Endothelial cell of umbilical vein (primary cell): Measurements from ENCODE around the gene MRTFA. TPM values are rescaled to one million over a fixed set of nuclear protein-coding genes. Genes with fewer than 3 reads are reported as not detected.

Experiments
- BruUV-seq: library from RNA; stranded (reverse); fragments of 400-500 nt; replicated peaks from 2 replicates; lab custom pipeline; 2021; lab: Mats Ljungman, UMichigan
- CTCF ChIA-PET: fragments of 300-600, 350-600 bp; sonication (Branson Sonifier 250); formaldehyde crosslinking; loops from one replicate; lab custom pipeline; 2021; ENCODE audit warnings: antibody characterized with exemption, inconsistent platforms; lab: Charles Lee
- POLR2A ChIA-PET: fragments of 300-600, 350-600 bp; sonication (Branson Sonifier 250); formaldehyde crosslinking; loops from one replicate; lab custom pipeline; 2021; ENCODE audit warnings: antibody characterized with exemption, inconsistent platforms; lab: Charles Lee
- DNase-seq: peaks from one replicate; pipeline ENCODE4 v3.0.0-alpha.2; 2011; ENCODE audit warnings: low read depth, low spot score
- FAIRE-seq: peaks from 2 replicates; lab custom pipeline; 2011; peaks lifted over from hg19 to GRCh38; lab: Jason Lieb, UNC
- H2AFZ ChIP-seq: 2 replicates; pipeline ENCODE4 v1.6.0; 2012; ENCODE audit warnings: low read depth, low read length, control low read depth, inconsistent platforms
- H3K27ac ChIP-seq: 2 replicates; pipeline ENCODE4 v1.5.1; 2011; ENCODE audit warnings: low read depth, mild to moderate bottlenecking, control low read depth, low read length, moderate library complexity; ENCODE audit not compliant: insufficient read depth
- H3K27me3 ChIP-seq, 2 experiments: 2 replicates each; pipeline versions ENCODE4 v1.6.0 to v1.6.1; 2011; ENCODE audit warnings: low read length in 2 of 2, mixed read lengths in 1 of 2; ENCODE audit not compliant: control insufficient read depth in 2 of 2, insufficient read depth in 2 of 2
- H3K36me3 ChIP-seq, 2 experiments: 2 replicates in 1 of 2; 3 replicates in 1 of 2; pipeline ENCODE4 v1.5.1; 2011; ENCODE audit warnings: low read length in 2 of 2, mild to moderate bottlenecking in 1 of 2, moderate library complexity in 1 of 2; ENCODE audit not compliant: control insufficient read depth in 2 of 2, insufficient read depth in 2 of 2; ENCODE audit errors: extremely low read depth in 1 of 2
- H3K4me1 ChIP-seq: 3 replicates; pipeline ENCODE4 v1.5.1; 2011; ENCODE audit warnings: mild to moderate bottlenecking, low read length; ENCODE audit not compliant: control insufficient read depth, insufficient read depth; ENCODE audit errors: extremely low read depth
- H3K4me2 ChIP-seq: 2 replicates; pipeline ENCODE4 v1.6.1; 2011; ENCODE audit warnings: low read length, control low read depth, mixed read lengths; ENCODE audit not compliant: insufficient read depth
- H3K4me3 ChIP-seq, 3 experiments: fragments of 200-600 bp in 1 of 3; sonication (generic), shearing (Covaris generic) in 1 of 3; replicated peaks in 1 of 3; 2 replicates each; pipeline ENCODE4 v1.5.1; 2011 to 2016; ENCODE audit warnings: control low read depth in 3 of 3, low read length in 3 of 3, mild to moderate bottlenecking in 2 of 3, inconsistent platforms in 1 of 3, low read depth in 1 of 3, moderate library complexity in 1 of 3; ENCODE audit not compliant: insufficient read depth in 1 of 3
- H3K79me2 ChIP-seq: 2 replicates; pipeline ENCODE4 v1.6.0; 2012; ENCODE audit warnings: low read length, inconsistent platforms; ENCODE audit not compliant: control insufficient read depth, insufficient read depth
- H3K9ac ChIP-seq: replicated peaks from 2 replicates; pipeline ENCODE3; 2011; ENCODE audit warnings: low read length, control low read depth; ENCODE audit not compliant: insufficient read depth; ENCODE audit errors: extremely low read depth
- H3K9me1 ChIP-seq: replicated peaks from 3 replicates; pipeline ENCODE4 v1.6.0; 2011; ENCODE audit warnings: mild to moderate bottlenecking, low read length; ENCODE audit not compliant: control insufficient read depth, insufficient read depth; ENCODE audit errors: extremely low read depth
- H3K9me3 ChIP-seq: replicated peaks from 2 replicates; pipeline ENCODE4 v1.5.1; 2012; ENCODE audit warnings: low read length, inconsistent platforms; ENCODE audit not compliant: control insufficient read depth, insufficient read depth
- H4K20me1 ChIP-seq: replicated peaks from 2 replicates; pipeline ENCODE3; 2011; ENCODE audit warnings: mild to moderate bottlenecking, low read length; ENCODE audit not compliant: control insufficient read depth, insufficient read depth; ENCODE audit errors: extremely low read depth
- EZH2 ChIP-seq: IDR thresholded peaks from 2 replicates; pipeline ENCODE4 v1.6.1; 2012; ENCODE audit warnings: borderline replicate concordance, low read depth, mild to moderate bottlenecking, moderate library complexity, low read length, inconsistent platforms; ENCODE audit not compliant: severe bottlenecking
- FOS ChIP-seq: IDR thresholded peaks from 2 replicates; pipeline ENCODE4 v1.6.1; 2011; ENCODE audit warnings: mild to moderate bottlenecking, low read length, moderate library complexity, borderline replicate concordance; ENCODE audit not compliant: insufficient read depth
- GATA2 ChIP-seq: IDR thresholded peaks from 2 replicates; pipeline ENCODE4 v1.7.0; 2011; ENCODE audit warnings: low read depth, mild to moderate bottlenecking, moderate library complexity, mixed read lengths, low read length; ENCODE audit not compliant: insufficient read length, insufficient read depth
- JUN ChIP-seq: IDR thresholded peaks from 2 replicates; pipeline ENCODE4 v1.6.1; 2011; ENCODE audit warnings: borderline replicate concordance, low read depth; ENCODE audit not compliant: insufficient read length, insufficient read depth
- MAX ChIP-seq: IDR thresholded peaks from 2 replicates; pipeline ENCODE4 v1.6.1; 2011; ENCODE audit not compliant: insufficient read depth, insufficient read length
- MYC ChIP-seq: IDR thresholded peaks from one replicate; pipeline ENCODE4 v1.6.1; 2011; ENCODE audit warnings: mild to moderate bottlenecking, low read depth, low read length
- POLR2A ChIP-seq: IDR thresholded peaks from 2 replicates; pipeline ENCODE4 v1.6.1; 2012; ENCODE audit warnings: low read depth, mild to moderate bottlenecking, control low read depth, low read length
- POLR2AphosphoS5 ChIP-seq: IDR thresholded peaks from 2 replicates; pipeline ENCODE4 v1.6.1; 2012; ENCODE audit warnings: low read depth, mild to moderate bottlenecking, control low read depth, low read length, moderate library complexity; ENCODE audit not compliant: insufficient read depth
- dilution Hi-C: fragments of 300-500 bp; cut with MboI; formaldehyde crosslinking; loops from one replicate; pipeline ENCODE4 v1.15.0; 2019; ENCODE audit warnings: low sequenced_read_pairs; ENCODE audit not compliant: extremely low pct_ligation_motif_present
- intact Hi-C: fragments of 100-400 bp; cut with micrococcal nuclease; formaldehyde crosslinking; loops from one replicate; pipeline ENCODE4 v1.10.0; 2022
- polyA plus RNA-seq, 4 experiments: library from polyadenylated mRNA; depleted of rRNA in 3 of 4; stranded (reverse) in 3 of 4; unstranded in 1 of 4; fragments of >200 nt; gene quantifications; 2 replicates each; pipeline versions ENCODE4 v1.2.1 to v1.2.3, GENCODE V29; 2011 to 2012; ENCODE audit warnings: missing spikeins in 1 of 4
- total RNA-seq: library from RNA; stranded (reverse); gene quantifications from 2 replicates; pipeline ENCODE4 v1.2.3, GENCODE V29; 2021
- TF ChIP-seq, protein P1 (sequence below), 2 donors: IDR thresholded peaks; 1 replicate in 1 of 2; 2 replicates in 1 of 2; pipeline ENCODE4 v1.5.1; 2011; ENCODE audit warnings: low read length in 2 of 2, mild to moderate bottlenecking in 2 of 2, moderate library complexity in 2 of 2, control low read depth in 1 of 2, inconsistent platforms in 1 of 2, low read depth in 1 of 2; ENCODE audit not compliant: insufficient read depth in 1 of 2; ENCODE audit errors: extremely low read depth in 1 of 2

Gene MRTFA
- total and polyA plus RNA-seq, 2 donors (not counting 3 experiments of a cell fraction or from before 2014, with no cell fraction given): 13.6 to 44.1 TPM

GRCh38 chr22:40633036-40633435 lies 3.5 kb downstream of the MRTFA start:
- peaks cover 69% of the 10 kb centered on the region for H3K79me2 ChIP-seq
- DNase-seq (no peak), FAIRE-seq (no peak)
- H3K9me3 ChIP-seq: no peaks in the 10 kb centered on the region
- H3K4me1 ChIP-seq: peaks cover 21% of the 10 kb centered on the region
- H3K4me2 ChIP-seq: no peak overlapping the region
- no peak overlapping the region for H3K27ac ChIP-seq
- ChIA-PET CTCF (interaction anchor here (1.2 to 4.9 kb wide), 3 partner anchors 13 to 186 kb away, joined by 4 to 29 read pairs (median 7); partner anchors contain the start of gene SLC25A17), POLR2A (no interaction called here)
- H3K9me1 ChIP-seq: no peaks in the 10 kb centered on the region
- H2AFZ ChIP-seq: no peak overlapping the region
- dilution Hi-C loops (no loop called here), intact Hi-C loops (no loop called here)
- no peak overlapping the region for H3K4me3 ChIP-seq
- H3K36me3 ChIP-seq: no peaks in the 10 kb centered on the region
- BruUV-seq: no TSS peak
- H3K9ac ChIP-seq: no peak overlapping the region
- no peak for TF ChIP-seq FOS
- no peak for TF ChIP-seq GATA2
- no peak for TF ChIP-seq EZH2
- TF ChIP-seq MAX: no peak
- TF ChIP-seq POLR2A: no peak
- TF ChIP-seq POLR2AphosphoS5: no peak
- TF ChIP-seq JUN: no peak
- TF ChIP-seq MYC: no peak
- TF ChIP-seq, protein P1, sequence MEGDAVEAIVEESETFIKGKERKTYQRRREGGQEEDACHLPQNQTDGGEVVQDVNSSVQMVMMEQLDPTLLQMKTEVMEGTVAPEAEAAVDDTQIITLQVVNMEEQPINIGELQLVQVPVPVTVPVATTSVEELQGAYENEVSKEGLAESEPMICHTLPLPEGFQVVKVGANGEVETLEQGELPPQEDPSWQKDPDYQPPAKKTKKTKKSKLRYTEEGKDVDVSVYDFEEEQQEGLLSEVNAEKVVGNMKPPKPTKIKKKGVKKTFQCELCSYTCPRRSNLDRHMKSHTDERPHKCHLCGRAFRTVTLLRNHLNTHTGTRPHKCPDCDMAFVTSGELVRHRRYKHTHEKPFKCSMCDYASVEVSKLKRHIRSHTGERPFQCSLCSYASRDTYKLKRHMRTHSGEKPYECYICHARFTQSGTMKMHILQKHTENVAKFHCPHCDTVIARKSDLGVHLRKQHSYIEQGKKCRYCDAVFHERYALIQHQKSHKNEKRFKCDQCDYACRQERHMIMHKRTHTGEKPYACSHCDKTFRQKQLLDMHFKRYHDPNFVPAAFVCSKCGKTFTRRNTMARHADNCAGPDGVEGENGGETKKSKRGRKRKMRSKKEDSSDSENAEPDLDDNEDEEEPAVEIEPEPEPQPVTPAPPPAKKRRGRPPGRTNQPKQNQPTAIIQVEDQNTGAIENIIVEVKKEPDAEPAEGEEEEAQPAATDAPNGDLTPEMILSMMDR (IDR thresholded peaks at IDR 0.05; ENCODE audit: extremely low read depth in 1 of 2, insufficient read depth in 1 of 2, low read depth in 1 of 2, low read length in 2 of 2): no peak
- peaks cover 3% of the 10 kb centered on the region for H4K20me1 ChIP-seq
- H3K27me3 ChIP-seq: no peaks in the 10 kb centered on the region
